NCI-H345 treated with DMSO at 0.1 percent for 48 hours (cell line): ENCODE data around the gene GIGYF1.
A peak's percentile ranks its signal among the peaks of the same experiment; 100 is the strongest.
"Not testable (repeated sequence)": the region's sequence is repeated elsewhere in the genome, so short reads cannot be mapped to it uniquely, and the experiment has no call there.

Experiments
- DNase-seq: peaks from one replicate; lab custom pipeline; 2025; ENCODE audit not compliant: unreplicated experiment; lab: John Stamatoyannopoulos, UW

GIGYF1 gene

DNA sequence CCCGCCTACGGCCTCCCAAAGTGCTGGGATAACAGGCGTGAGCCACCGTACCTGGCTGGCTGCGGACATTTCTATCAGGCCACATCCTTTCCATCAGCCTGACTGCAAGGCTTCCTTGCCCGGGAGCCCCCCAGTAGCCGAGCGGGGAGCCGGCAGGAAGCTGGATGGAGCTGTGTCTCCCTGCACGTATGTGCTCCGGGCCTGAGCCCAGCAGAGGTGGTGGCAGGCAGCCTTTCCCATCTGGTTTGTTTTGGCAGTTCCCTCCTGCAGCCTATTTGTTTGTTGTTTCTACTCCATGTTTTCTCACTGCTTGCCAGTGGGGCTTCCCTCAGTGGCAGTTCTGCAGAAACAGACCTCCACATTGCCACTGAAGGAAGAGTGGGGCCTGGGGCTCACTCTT is 17.3 kb upstream of the GIGYF1 start:
- DNase-seq, result no peak

DNA sequence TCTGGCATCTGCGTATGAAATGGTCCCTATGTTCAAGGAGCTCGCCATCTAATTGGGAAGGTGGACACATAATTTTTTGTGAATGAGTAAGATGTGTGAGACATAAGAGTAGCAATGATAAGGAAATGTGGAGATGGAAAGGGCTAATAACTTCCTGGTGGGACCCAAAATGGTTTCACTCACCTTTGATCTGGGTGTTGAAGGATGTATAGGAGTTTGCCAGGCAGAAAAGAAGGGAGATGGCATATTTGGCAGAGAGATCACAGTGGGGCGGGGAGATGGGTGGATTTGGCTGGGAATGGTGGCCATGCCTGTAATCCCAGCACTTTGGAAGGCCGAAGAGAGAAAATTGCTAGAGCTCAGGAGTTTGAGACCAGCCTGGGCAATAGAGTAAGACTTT is 16.4 kb upstream of the GIGYF1 start:
- DNase-seq, result no peak

DNA sequence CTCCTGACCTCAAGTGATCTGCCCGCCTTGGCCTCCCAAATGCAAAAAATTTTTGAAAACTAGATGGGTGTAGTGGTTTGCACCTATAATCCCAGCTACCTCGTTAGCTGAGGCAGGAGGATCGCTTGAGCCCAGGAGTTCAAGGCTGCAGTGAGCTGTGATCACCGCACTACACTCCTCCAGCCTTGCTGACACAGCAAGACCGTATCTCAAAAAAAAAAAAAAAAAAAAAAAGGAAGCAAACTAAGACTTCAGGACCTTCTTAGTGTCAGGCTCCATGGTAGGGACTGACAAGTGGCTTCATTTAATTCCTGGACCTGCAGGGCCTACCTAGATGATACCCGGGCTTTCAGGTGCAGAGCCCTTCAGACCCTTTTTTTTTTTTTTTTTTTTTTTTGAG is 14.3 kb upstream of the GIGYF1 start:
- no peak for DNase-seq

GRCh38 chr7:100706672-100707311 is 12.7 kb upstream of the GIGYF1 start:
- no peak for DNase-seq

- DNase-seq, result peak; percentile 91
Measured at GRCh38 chr7:100705753-100706671, 12.0 kb upstream of the GIGYF1 start, which contains the start of gene POP7. Gene POP7 (plus strand): TSS chr7:100706121. CDS start chr7:100706831, 710 bp downstream.

DNA sequence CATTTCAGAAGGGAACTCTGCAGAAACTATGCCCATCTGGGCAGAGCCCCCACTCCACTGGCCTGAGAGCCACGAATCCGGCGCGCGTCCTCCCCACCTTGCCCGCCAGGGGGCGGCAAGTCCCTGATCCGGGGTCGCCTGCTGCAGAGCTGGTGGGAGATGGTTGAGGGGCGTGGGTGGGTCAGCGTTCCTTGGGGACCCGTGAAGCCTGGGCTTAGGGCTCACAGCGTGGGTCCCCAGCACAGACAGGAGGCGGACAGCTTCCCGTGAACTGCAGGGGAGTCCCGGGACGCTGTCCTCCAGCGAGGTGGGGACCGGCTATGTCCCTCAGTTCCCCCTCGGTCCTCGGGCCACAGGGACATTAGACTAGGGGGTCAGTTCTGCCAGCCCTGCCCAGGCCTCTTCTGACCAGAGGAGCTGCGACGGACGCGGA is 11.3 kb upstream of the GIGYF1 start:
- peak; percentile 33 for DNase-seq

GRCh38 chr7:100701089-100701488 is 7.0 kb upstream of the GIGYF1 start:
- not testable (repeated sequence) for DNase-seq

DNA sequence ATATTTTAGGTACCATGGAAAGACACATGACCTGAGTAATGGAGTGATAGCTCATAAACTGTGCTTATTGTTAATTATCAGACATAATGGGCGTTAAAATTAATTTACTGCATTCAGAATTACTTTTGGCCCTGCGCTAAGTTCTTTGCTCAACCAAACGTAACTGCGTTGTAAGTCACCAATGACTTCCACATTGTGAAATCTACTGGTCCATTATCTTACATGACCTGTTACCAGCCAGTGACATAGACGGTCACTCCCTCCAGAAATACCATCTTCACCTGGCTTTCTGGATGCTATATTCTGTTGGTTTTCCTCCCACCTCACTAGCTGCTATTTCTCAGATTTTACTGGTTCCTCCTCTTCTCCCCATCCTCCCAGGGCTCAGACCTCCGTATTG is 5.0 kb upstream of the GIGYF1 start:
- DNase-seq, result no peak

- DNase-seq, result no peak
Measured at GRCh38 chr7:100696123-100696521, 2.1 kb upstream of the GIGYF1 start.

- no peak for DNase-seq
Measured at GRCh38 chr7:100693312-100694097, 545 bp downstream of the GIGYF1 start.

DNA sequence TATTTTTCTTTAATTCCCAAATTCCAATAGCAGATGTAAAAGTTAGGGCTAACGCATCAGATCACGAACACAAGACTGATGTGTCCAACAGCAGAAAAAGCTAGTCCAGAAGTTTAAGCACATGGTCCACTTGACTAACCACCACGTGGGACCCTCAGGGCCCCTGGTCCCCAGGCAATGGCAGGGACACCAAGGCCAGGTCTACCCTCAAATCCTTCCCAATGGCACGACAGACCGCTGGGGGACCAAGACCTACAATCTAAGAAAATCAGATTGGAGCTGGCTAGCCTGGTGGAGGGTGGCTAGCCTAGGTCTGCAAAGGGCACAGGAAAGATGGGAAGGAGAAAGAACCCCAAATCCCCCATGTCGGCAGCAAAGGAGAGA is 1.5 kb downstream of the GIGYF1 start:
- no peak for DNase-seq

GRCh38 chr7:100691676-100692577 is 2.1 kb downstream of the GIGYF1 start:
- DNase-seq, result peak; percentile 72

GRCh38 chr7:100689230-100690135 is 4.6 kb downstream of the GIGYF1 start:
- DNase-seq, result no peak

GRCh38 chr7:100688326-100688860 is 5.7 kb downstream of the GIGYF1 start:
- no peak for DNase-seq

GRCh38 chr7:100687751-100688300 is 6.2 kb downstream of the GIGYF1 start:
- DNase-seq, result no peak

DNA sequence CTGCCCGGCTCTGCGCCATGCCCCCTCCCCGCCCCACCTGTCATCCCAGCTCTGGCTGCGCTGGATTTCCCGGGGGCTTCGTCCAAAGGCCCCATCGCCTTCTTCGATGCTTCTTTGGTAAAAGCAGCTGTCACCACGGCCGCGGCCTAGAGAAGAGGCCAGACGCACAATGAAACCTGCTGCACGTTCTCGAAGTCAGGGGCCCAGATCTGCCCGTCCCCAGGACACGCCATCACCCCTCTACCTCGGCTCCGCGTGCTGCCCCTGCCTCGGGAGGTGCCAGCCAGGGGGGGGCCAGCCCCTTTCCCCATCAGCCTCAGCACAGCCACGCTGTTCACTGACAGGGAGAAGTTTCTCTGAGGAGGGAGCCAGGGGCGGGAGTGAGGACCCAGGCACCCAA is 6.8 kb downstream of the GIGYF1 start:
- no peak for DNase-seq

- no peak for DNase-seq
Measured at GRCh38 chr7:100686822-100687211, 7.2 kb downstream of the GIGYF1 start.

DNA sequence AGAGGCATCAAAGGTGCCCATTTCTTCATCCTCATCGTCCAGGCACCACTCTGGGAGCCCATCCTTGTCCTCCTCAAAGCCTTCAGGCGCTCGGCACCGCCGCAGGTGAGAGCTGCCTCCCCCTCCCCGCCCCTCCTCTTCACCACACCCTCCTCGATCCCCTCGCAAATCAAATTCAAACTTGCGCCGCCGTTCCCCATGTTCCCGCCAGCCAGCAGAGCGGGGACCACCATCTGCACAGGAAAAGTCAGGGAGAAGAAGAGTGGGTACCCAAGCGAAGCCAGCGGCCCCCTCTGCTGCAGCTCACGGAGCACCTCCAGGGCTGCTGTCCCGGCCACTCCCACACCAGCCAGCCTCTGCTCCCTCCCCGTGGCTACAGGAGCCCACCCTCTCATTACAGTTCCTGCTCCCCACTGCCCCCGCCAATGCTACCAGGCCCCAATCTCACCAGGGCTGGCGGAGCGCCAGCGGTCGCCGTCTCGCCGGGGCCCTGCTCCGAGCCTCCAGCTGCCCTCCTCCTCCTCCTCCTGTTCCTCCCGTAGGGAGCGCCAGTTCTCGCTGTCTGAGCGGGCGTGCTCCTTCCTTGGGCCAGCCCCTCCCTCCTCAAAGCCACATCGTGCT is 7.7 kb downstream of the GIGYF1 start:
- DNase-seq, result no peak
